GM12865 (cell line): Measurements from ENCODE around the gene ADARB2.
A peak's percentile ranks its signal among the peaks of the same experiment; 100 is the strongest.

Experiments used
- DNase-seq: peaks from one replicate; pipeline ENCODE4 v3.0.0; 2010; ENCODE audit warnings: low read depth
- H3K4me3 ChIP-seq: 2 replicates; pipeline ENCODE4 v1.5.1; 2011; ENCODE audit warnings: mild to moderate bottlenecking, low read depth, low read length, control low read depth
- TF ChIP-seq, protein P1 (sequence below): IDR thresholded peaks from 2 replicates; pipeline ENCODE4 v1.5.1; 2011; ENCODE audit warnings: low read length, control low read depth, low read depth, inconsistent platforms; ENCODE audit not compliant: insufficient read depth; ENCODE audit errors: missing control alignments

ADARB2 gene

DNA sequence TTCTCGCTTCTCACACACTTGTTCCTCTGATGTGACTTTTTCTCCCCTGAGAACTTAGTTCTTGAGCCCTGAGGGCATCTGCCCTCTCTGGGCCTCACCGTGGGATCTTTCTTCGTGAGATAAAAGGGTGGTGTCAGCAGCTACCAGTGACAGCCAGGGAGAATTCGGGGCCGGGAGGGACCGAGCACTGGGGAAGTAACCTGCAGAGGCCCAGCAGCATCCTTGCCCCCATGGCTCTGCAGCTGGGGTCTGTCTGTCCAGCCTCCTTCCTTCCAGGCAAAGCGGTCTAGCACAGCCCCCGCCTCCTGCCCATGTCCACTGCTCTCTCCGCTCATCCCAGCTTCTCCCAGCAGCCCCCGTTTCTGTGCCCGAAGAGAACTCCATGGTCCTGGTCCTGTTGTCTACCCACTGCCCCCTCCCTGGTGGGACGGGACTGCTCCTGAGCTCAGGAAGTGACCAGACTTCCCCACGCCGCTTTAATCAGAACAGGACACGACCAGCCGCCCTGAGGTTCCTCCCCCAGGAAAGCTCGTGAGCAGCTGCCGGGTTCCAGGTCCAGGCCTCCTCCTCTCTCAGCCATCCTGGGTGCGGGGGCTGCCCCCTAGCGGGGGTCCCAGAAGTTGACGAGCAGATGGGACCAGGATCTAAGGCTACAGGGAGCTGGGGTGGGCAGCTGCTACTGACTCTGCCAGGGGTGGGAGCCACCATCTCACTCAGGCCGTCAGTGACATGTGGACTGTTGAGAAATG lies 493.7 kb downstream of the ADARB2 start:
- no peak overlapping the region for H3K4me3 ChIP-seq
- DNase-seq: no peak
- TF ChIP-seq, protein P1, sequence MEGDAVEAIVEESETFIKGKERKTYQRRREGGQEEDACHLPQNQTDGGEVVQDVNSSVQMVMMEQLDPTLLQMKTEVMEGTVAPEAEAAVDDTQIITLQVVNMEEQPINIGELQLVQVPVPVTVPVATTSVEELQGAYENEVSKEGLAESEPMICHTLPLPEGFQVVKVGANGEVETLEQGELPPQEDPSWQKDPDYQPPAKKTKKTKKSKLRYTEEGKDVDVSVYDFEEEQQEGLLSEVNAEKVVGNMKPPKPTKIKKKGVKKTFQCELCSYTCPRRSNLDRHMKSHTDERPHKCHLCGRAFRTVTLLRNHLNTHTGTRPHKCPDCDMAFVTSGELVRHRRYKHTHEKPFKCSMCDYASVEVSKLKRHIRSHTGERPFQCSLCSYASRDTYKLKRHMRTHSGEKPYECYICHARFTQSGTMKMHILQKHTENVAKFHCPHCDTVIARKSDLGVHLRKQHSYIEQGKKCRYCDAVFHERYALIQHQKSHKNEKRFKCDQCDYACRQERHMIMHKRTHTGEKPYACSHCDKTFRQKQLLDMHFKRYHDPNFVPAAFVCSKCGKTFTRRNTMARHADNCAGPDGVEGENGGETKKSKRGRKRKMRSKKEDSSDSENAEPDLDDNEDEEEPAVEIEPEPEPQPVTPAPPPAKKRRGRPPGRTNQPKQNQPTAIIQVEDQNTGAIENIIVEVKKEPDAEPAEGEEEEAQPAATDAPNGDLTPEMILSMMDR: no peak

DNA sequence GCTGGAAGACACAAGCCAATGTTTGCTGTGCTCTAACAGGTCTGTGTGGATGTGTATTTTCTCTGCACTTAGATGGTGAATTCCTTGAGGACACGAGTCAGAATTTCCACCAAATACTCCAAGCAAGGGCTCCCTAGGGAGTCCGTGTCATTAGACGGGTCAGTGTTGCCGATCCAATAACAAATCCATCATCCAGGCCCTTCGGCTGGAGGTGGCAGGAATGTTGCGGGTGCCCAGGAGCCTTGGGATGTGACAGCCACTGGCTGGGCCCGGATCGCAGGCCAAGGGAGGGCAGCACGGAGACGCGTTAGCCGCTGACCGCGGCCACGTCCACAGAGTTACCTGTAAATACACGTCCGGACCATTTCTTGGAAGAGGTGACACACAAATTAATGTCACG lies 494.4 kb downstream of the ADARB2 start:
- TF ChIP-seq, protein P1: no peak
- H3K4me3 ChIP-seq: no peak overlapping the region
- DNase-seq: no peak

DNA sequence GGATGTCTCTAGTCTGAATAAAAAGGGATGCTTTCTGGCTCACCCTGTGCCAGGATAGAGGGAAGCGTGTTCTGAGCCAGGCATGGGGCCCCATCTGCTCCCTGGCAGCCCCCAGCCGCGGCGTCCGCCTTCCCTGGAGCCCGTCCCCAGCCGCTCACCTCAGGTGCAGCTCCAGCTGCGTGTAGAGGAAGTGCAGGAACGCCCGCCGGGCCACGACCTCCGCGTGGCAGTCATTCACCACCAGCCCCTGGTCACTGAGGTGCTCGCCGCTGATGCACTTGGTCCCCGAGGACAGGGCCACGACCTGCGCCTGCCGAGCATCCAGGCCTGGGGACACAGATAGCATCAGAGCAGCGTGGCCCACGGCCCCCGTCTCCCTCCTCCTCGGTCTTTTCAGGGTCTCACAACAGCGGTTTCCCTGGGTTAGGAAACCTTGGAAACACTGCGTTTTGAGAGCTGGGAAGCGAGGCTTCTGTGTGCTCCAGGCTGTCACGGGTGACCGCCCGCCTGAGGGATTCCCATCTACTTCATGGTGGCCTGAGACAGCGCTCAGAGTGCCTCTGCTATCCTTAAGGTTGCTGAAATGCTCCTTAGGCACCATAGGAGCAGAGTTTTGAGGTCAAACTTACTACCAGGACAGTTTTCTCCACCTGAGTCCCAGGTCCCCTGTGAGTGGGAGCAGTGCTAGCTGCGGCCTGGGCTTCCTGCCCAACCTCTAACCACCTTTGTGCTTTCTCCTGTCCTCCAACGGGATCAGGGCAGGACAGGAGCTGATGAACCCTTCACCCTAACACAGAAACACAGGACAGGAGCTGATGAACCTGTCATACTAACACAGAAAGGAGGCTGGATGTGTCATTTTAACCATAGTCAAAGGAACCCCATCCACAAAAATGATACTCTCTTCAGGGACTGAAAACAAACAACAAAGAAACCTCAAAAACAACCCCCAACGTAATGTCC lies 495.1 kb downstream of the ADARB2 start:
- TF ChIP-seq, protein P1: no peak
- DNase-seq: no peak
- H3K4me3 ChIP-seq: no peak overlapping the region

DNA sequence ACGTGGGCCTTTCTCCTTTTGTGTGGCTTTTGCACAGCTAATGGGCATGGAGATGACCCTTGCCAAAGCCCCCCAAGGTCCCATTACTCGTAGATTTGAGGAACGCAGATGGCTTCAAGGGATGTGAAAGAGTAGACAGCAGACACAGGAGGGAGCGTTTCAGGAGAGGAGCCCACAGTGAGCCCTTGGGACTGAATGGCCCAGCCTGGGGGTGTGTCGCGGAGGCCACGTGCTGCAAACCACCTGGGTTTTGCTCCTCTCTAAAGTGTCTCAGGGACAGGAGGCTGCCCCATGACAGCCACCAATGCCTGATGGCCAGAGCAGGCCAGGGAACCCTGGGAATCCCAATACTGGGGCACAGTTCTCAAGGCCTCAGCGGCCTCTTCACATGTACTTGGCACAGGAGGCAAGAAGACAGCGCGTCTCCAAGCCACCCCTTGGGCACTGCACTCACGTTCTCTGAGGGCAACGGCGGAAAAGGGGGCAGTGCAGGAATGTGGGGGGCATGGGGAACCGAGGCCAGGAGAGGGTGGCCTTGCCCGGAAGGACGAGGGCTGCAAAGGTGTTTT lies 495.9 kb downstream of the ADARB2 start:
- TF ChIP-seq, protein P1: no peak
- no peak for DNase-seq
- H3K4me3 ChIP-seq: no peak overlapping the region

DNA sequence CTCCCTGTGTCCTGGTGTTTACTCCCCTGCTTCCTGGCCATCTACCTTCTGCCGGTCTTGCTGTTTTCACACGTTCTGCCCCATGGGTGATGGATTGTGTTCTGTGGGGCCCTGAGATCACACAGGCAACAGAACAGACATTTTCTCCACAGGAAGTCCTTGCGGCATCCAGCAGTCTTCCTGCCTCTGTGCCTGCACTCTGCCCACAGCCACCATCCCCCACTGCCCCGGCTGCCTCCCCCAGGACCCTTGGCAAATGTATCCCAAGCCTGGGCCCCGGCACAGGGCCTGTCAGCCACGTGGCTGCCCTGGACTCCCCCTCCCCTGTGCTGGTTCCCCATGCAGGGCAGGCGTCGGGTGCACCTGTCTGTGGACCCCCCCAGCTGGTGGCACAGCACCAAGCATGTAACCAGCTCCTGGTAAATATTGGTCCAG lies 497.0 kb downstream of the ADARB2 start:
- TF ChIP-seq, protein P1: no peak
- no peak overlapping the region for H3K4me3 ChIP-seq
- peak; percentile 12 for DNase-seq

DNA sequence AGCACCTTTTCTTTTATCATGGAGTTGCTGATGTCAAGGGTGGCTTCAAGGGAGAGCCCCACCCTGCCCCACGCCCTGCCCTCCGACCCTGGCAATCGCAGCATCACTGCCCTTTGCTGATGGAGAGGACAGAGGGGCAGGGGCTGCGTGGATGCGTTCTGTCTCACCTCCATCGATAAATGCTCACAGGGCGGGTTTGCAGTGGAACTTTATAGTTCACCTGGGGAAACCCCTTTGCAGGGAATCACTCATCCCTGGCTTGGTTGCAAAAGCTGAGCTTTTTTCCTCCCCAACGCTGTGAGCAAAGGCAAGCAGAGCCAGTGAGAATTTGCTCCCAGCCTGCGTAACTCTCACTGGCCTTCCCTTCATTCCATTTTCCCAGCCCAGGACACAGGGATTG lies 504.3 kb downstream of the ADARB2 start:
- DNase-seq: no peak
- no peak overlapping the region for H3K4me3 ChIP-seq
- TF ChIP-seq, protein P1: no peak
